Stimulated activated CD4-positive, alpha-beta T cell treated with anti-CD3 and anti-CD28 coated beads, Interleukin-2, amount 100 ng/mL, for 4 hours (primary cell): ENCODE data around the gene PTPRE.

Experiments used
- DNase-seq: peaks from one replicate; pipeline ENCODE4 v3.0.0-alpha.2; 2020; ENCODE audit warnings: low read depth

Gene PTPRE

GRCh38 chr10:128026615-128027300 is 119.9 kb downstream of the PTPRE start:
- DNase-seq: no peak

GRCh38 chr10:128027306-128027705 is 120.4 kb downstream of the PTPRE start:
- no peak for DNase-seq

- no peak for DNase-seq
Measured at GRCh38 chr10:128027822-128028507, 121.1 kb downstream of the PTPRE start.

GRCh38 chr10:128028508-128029289 is 121.8 kb downstream of the PTPRE start:
- no peak for DNase-seq

- no peak for DNase-seq
Measured at GRCh38 chr10:128029290-128029651, 122.4 kb downstream of the PTPRE start.

GRCh38 chr10:128029731-128030369 is 122.9 kb downstream of the PTPRE start:
- DNase-seq: no peak

GRCh38 chr10:128030498-128031072 is 123.7 kb downstream of the PTPRE start:
- DNase-seq: no peak

- DNase-seq: no peak
Measured at GRCh38 chr10:128031216-128031615, 124.3 kb downstream of the PTPRE start.

GRCh38 chr10:128032466-128032865 is 125.6 kb downstream of the PTPRE start:
- no peak for DNase-seq

- DNase-seq: peak; percentile 43
Measured at GRCh38 chr10:128035557-128035973, 128.7 kb downstream of the PTPRE start.

- DNase-seq: no peak
Measured at GRCh38 chr10:128036011-128036615, 129.2 kb downstream of the PTPRE start.

GRCh38 chr10:128036746-128037543 is 130.0 kb downstream of the PTPRE start:
- DNase-seq: no peak

GRCh38 chr10:128040096-128040495 is 133.2 kb downstream of the PTPRE start:
- DNase-seq: no peak

GRCh38 chr10:128040681-128041080 is 133.8 kb downstream of the PTPRE start:
- no peak for DNase-seq

- no peak for DNase-seq
Measured at GRCh38 chr10:128042131-128042610, 135.3 kb downstream of the PTPRE start.

- no peak for DNase-seq
Measured at GRCh38 chr10:128043259-128044045, 136.5 kb downstream of the PTPRE start.

- no peak for DNase-seq
Measured at GRCh38 chr10:128044186-128044585, 137.3 kb downstream of the PTPRE start.

- no peak for DNase-seq
Measured at GRCh38 chr10:128044961-128045832, 138.3 kb downstream of the PTPRE start.

GRCh38 chr10:128045833-128046120 is 138.9 kb downstream of the PTPRE start:
- no peak for DNase-seq
